ENCODE results near the gene MAGEA1.
A peak's percentile ranks its signal among the peaks of the same experiment; 100 is the strongest.
"Not testable (repeated sequence)": the region's sequence is repeated elsewhere in the genome, so short reads cannot be mapped to it uniquely, and the experiment has no call there.

The MAGEA1 gene, protein sequence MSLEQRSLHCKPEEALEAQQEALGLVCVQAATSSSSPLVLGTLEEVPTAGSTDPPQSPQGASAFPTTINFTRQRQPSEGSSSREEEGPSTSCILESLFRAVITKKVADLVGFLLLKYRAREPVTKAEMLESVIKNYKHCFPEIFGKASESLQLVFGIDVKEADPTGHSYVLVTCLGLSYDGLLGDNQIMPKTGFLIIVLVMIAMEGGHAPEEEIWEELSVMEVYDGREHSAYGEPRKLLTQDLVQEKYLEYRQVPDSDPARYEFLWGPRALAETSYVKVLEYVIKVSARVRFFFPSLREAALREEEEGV

DNA sequence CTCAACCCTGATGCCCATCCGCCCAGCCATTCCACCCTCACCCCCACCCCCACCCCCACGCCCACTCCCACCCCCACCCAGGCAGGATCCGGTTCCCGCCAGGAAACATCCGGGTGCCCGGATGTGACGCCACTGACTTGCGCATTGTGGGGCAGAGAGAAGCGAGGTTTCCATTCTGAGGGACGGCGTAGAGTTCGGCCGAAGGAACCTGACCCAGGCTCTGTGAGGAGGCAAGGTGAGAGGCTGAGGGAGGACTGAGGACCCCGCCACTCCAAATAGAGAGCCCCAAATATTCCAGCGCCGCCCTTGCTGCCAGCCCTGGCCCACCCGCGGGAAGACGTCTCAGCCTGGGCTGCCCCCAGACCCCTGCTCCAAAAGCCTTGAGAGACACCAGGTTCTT is at the start of gene MAGEA1:
TSS of gene MAGEA1 (plus strand) at position 154 of the 400 bp plus-strand sequence. CDS start 3,106 bp downstream, outside the sequence.
- DNase-seq (ENCODE audit: low read depth): no peak
- no peak within 1 kb of the TSS for H3K4me3 ChIP-seq (ENCODE audit: low read depth, low read length)

DNA sequence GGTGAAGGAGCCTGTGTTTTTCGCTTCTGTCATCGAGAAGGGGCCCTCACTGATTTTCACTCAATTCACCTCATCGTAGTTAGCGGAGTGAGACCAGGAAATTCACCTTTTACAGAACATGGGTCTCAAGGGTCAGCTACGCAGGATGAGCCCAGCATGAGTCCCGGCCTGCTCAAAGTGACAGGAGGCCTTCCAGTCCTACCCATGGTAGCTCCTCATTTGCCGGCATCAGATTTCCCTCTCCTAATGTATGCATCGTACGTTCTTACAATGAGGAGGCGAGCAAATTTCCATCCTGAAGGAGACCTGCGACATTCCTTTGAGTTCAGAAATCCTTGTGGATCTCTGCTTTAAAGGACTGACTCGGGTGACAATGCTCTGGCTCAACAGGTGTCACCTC is 46.2 kb upstream of the MAGEA1 start:
- H3K4me3 ChIP-seq (ENCODE audit: low read depth, low read length); DNase-seq (ENCODE audit: low read depth): not testable (repeated sequence)

DNA sequence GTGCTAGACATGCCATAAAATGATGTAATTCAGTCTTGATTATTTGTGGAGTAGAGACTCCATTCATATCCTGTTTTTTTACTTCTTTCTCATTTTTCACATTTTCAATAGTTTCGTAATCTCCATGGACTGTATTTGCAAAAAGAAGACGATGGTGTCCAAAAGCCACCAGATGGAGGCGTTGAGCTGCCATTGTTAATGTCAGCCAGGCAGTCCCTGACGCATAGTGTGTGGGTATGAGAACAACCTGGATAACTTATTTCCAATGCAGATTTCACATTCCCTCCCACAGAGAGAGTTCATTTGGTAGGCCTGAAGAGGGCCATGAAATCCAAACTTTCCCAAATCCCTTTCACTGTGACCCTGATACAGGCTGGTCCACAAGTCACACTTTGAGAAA is 40.0 kb upstream of the MAGEA1 start:
- DNase-seq (ENCODE audit: low read depth): not testable (repeated sequence)

DNA sequence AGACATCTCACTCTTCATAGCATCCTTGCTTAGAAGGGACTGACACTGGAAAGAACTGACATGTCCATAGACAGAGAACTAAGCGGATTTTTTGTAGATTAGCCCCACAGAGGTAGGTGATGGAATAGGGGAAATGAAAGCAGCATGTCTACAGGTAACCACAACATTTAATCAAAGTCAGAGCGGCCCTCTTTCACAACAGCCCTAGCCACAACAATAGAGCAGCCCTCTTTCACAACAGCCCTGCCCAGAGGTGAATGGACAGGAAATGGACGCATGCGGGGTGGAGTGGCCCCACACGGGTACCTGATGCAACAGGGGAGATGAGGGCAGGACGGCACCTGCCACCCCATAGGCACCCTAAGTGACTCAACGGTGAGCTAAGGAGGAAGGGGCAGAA is 32.8 kb upstream of the MAGEA1 start:
- not testable (repeated sequence) for DNase-seq (ENCODE audit: low read depth); H3K4me3 ChIP-seq (ENCODE audit: low read depth, low read length)

More for the DNA sequence above, 40.0 kb upstream of the MAGEA1 start:
- H3K4me3 ChIP-seq (ENCODE audit: low read depth, low read length): not testable (repeated sequence)

DNA sequence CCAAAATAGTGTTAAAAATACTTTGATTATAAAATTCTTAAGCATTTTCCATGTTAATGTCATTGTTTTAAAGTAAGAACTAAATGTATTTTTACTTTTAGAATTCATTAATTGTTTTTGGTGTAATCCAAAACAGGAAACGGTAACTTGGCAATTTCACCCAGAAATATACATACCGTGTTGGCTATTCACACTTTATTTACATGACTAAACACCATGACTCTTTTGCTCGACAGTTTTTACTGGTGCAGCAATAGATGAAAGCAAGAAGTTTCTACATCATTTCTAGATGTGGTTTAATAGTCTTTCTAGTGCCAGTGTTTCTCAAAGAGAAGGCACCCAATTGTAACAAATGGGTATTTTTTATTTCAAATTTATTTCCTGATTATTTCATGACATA is 25.6 kb upstream of the MAGEA1 start:
- H3K4me3 ChIP-seq (ENCODE audit: low read depth, low read length): no peak overlapping the region
- no peak for DNase-seq (ENCODE audit: low read depth)

DNA sequence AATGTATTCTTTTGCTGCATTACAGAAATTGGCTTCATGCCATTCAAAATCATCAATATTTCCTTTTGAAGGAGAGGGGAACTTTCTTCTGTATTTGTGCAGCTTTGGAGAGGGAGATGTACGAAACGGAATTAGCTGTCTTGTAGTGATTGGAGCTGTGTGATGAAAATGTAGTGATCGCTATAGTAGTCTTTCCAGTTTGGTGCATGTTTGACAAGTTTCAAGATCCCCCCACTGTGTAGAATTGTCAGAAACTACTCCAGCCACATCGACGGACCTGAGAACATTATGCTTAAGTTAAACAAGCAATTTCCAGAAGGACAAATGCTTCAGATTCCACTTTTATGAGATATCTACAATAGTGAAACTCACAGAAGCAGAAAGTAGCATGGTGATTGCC is 21.6 kb upstream of the MAGEA1 start:
- DNase-seq (ENCODE audit: low read depth): no peak

DNA sequence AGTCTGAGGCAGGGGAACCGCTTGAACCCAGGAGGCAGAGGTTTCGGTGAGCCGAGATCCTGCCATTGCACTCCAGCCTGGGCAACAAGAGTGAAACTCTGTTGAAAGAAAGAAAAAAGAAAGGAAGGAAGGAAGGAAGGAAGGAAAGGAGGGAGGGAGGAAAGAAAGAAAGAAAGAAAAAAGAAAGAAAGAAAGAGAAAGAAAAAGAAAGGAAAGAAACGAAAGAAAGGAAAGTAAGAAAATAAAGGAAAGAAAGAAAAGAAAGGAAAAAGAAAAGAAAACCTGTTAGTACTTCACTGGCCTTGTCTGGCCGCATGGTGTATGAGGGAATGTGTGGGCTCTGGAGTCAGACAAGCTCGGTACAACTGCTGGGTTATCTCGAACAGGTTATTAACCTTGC is 20.8 kb upstream of the MAGEA1 start:
- DNase-seq (ENCODE audit: low read depth): no peak

More for the DNA sequence above, 21.6 kb upstream of the MAGEA1 start:
- no peak overlapping the region for H3K4me3 ChIP-seq (ENCODE audit: low read depth, low read length)

DNA sequence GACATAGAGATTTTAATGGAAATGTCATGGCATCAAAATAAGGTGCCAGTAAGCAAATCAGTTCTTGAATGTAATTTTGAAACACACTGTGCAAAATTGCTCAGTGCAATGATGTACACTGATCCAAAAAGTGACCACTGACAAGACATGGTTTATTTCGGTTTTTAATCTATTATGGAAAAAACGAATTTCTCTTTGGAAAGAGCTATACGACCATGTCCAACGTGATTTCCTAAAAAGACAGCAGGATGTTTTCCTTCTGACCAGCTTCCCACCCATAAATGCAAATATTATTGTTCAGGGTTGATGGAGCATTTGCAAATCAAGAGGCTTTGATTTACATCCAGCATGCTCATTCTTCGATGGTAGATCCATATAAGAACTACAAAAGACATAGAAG is 17.1 kb upstream of the MAGEA1 start:
- DNase-seq (ENCODE audit: low read depth): no peak
- H3K4me3 ChIP-seq (ENCODE audit: low read depth, low read length): no peak overlapping the region

More for the DNA sequence above, 20.8 kb upstream of the MAGEA1 start:
- no peak overlapping the region for H3K4me3 ChIP-seq (ENCODE audit: low read depth, low read length)

DNA sequence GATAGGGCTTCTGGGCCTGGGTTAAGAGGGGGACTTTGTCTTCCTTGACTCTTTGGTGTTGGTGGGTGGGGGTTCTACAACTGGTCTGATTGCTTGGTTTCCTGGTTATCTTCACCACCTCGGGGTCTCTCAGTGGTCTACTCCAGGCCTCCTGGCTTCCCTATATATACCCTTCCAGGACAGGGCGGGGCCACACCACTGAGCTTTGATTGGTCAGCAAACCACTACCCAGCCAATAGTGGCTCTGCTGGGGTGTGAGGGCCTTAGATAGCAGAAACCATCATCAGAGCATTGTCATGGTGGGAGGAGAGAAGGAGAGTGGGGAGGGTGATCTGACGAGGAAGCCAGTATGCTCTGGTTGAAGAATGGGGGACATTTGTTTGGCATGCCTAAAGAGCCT is 14.4 kb upstream of the MAGEA1 start:
- DNase-seq (ENCODE audit: low read depth): no peak
- H3K4me3 ChIP-seq (ENCODE audit: low read depth, low read length): no peak overlapping the region

DNA sequence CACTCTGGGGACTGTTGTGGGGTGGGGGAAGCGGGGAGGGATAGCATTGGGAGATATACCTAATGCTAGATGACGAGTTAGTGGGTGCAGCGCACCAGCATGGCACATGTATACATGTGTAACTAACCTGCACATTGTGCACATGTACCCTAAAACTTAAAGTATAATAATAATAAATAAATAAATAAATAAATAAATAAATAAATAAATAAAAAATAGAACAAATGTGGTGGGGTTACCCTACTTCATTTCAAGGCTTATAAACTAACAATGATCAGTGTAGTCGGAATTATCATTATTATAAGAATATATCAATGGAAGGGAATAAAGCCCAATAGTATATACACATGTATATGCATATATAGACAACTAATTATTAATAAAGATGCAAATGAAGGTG is 10.7 kb upstream of the MAGEA1 start:
- not testable (repeated sequence) for H3K4me3 ChIP-seq (ENCODE audit: low read depth, low read length); DNase-seq (ENCODE audit: low read depth)

DNA sequence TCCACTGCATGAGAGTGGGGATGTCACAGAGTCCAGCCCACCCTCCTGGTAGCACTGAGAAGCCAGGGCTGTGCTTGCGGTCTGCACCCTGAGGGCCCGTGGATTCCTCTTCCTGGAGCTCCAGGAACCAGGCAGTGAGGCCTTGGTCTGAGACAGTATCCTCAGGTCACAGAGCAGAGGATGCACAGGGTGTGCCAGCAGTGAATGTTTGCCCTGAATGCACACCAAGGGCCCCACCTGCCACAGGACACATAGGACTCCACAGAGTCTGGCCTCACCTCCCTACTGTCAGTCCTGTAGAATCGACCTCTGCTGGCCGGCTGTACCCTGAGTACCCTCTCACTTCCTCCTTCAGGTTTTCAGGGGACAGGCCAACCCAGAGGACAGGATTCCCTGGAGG is 2.7 kb downstream of the MAGEA1 start:
- H3K4me3 ChIP-seq (ENCODE audit: low read depth, low read length): no peak overlapping the region
- DNase-seq (ENCODE audit: low read depth): no peak

DNA sequence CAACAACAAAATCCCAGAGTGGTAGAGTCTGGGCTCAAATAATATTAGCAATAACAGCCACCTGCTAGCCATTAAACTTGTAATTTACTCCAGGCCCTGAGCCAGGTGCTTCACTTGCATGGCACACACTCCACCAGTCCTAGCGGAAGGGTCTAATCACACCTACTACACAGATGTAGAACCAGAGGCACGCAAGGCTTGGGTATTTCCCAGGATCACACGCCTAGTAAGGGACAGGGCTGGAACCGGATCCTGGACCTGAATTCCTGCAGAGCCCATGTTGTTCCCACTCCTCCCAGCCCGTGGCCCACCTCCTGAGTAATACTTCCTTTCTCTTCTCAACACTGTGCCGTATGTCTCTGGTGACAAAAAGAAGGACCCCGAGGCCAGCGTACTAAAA is 5.7 kb downstream of the MAGEA1 start:
- no peak overlapping the region for H3K4me3 ChIP-seq (ENCODE audit: low read depth, low read length)
- DNase-seq (ENCODE audit: low read depth): no peak

DNA sequence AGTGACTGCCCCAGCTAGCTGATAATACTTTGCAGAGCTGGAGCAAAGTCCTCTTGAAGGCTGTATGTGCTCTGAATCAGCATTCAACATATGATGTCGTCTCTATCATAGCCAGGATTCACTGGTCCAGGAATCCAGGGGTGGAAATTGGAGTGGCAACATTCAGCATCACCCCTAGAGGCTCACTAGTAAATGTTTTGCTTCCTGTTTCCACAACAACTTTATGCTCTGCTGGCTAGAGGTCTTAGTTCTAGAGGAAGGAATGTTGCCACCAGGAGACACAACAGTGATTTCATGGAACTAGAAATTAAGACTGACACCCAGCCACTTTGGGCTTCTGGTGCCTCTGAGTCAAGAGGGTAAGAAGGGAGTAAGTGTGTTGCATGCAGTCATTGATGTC is 11.3 kb downstream of the MAGEA1 start:
- DNase-seq (ENCODE audit: low read depth): no peak
- no peak overlapping the region for H3K4me3 ChIP-seq (ENCODE audit: low read depth, low read length)

DNA sequence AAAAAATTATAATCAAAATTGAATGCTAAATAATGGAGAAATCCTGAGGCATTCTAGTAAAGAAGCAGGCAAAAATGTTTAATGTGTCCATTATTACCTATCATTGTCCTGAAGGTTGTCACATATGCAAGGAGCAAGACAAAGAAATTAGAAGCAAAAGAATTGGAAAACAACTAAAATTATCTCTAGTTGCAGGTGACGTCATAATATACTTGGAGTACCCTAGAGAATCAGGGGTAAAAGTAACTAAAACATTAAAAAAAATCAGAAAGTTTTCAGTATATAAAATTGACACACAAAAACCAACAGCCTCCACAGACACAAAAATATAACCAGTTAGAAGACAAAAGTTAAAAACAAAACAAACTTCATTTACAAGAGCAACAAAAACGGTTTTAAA is 21.4 kb downstream of the MAGEA1 start:
- no peak for DNase-seq (ENCODE audit: low read depth)
- no peak overlapping the region for H3K4me3 ChIP-seq (ENCODE audit: low read depth, low read length)

DNA sequence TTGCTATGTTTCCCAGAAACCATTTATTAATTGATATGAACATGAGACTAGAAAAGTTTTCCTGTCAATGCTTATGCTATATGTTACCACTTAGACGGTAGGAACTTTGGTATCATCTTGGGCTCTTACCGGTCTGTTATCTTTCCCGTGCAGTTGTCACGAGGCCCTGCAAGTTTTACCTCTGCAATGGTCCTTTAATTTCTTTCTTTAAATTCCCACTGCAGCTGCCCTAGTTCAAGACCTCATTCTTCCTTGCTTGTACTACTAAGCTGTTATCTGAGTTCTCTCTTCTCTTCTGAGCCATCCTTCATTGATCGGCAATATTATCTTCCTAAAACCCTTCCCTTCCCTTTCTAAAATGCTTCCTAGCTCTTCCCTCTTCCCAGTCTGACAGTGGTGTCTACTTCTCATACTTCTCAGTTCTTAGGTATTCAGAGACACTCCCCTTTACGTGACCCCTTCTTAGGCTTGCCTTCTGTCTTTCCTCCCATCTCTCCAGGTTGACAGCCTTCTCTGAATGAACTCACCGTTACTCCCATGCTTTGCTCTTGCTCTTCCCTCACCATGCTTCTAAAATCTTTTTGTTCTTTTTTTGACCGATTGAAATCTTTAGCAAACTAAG is 27.5 kb downstream of the MAGEA1 start:
- no peak overlapping the region for H3K4me3 ChIP-seq (ENCODE audit: low read depth, low read length)
- no peak for DNase-seq (ENCODE audit: low read depth)

DNA sequence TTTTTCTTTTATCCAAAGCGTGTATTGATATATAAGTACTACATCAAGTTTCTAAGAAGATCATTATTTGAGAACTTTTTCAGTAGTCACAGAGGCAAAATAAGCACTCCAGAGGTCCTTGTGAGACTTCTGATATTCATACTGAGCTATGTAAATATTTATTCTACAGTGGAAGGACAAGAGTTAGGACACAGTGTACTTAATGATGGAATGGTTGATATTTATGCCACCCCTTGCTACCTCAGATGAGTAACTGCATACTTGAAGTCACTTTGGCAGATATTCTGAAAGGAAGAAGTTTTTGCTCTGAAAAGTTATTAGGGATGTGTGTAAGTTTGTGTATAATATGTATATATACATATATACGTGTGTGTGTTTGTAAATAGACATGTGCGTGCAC is 30.3 kb downstream of the MAGEA1 start:
- no peak for DNase-seq (ENCODE audit: low read depth)
- no peak overlapping the region for H3K4me3 ChIP-seq (ENCODE audit: low read depth, low read length)

DNA sequence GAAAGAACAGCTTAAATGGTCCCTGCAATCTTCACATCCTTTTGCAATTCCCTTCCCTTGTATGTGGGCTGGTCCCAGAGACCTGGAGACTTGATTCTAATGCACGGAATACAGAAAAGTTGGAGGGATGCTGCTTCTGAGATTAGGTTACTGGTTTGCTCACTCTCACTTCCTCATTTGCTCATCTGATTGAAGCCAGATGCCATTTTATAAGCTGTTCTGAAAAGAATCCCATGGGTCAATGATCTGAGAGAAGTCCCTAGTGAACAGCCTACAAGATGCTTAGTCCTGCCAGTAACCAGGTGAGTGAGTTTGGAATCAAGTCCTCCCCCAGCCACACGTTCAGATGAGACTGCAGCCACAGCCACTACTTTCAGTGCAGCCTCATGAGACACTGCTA is 35.9 kb downstream of the MAGEA1 start:
- DNase-seq (ENCODE audit: low read depth): no peak
- no peak overlapping the region for H3K4me3 ChIP-seq (ENCODE audit: low read depth, low read length)

DNA sequence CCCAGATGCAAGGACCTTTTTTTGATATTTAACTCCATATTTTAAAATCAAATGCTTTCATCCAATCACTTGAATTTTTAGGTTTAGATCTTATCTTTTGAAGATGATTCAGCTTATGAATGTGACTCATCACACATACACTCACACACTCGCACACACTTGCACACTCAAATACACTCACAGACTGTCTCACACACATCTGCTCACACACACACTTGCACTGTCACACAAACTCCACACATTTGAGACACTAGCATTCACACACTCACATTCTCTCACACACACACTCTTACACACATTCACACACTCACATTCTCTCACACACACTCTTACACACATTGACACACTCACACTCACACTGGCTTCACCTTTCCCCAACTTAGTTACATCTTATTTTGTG is 37.8 kb downstream of the MAGEA1 start:
- DNase-seq (ENCODE audit: low read depth): no peak
- no peak overlapping the region for H3K4me3 ChIP-seq (ENCODE audit: low read depth, low read length)

DNA sequence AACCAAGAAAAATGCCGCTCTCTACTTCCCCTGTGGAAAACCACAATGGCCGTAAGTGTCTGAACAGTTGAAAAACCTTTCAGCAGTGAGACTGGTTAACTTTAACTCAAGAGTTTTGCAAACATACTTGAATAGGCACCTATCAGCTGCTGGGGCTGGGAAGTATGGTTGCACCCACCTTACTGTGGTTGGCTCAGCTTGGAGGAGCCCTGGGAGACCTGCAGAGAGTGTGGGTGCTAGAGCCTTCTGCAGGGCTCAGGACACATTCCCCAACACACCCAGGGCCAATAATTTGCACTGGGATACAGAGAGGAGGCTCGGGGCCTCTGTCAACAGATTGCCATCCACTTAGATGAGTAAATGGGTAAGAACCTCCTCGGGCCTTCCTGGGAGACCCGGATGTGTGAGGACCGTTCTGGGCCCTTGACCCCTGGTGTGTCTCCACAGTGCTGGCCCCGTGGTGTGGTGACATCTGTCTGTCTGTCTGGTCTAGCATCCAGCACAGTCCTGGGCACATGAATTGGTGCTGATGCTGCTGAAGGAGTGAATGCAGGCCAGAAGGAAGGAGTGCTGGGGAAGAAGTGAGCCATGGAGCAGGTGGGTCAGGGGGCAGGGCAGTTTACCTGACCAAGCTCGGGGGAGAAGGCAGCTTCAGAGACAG is 46.5 kb downstream of the MAGEA1 start:
- no peak overlapping the region for H3K4me3 ChIP-seq (ENCODE audit: low read depth, low read length)
- no peak for DNase-seq (ENCODE audit: low read depth)

DNA sequence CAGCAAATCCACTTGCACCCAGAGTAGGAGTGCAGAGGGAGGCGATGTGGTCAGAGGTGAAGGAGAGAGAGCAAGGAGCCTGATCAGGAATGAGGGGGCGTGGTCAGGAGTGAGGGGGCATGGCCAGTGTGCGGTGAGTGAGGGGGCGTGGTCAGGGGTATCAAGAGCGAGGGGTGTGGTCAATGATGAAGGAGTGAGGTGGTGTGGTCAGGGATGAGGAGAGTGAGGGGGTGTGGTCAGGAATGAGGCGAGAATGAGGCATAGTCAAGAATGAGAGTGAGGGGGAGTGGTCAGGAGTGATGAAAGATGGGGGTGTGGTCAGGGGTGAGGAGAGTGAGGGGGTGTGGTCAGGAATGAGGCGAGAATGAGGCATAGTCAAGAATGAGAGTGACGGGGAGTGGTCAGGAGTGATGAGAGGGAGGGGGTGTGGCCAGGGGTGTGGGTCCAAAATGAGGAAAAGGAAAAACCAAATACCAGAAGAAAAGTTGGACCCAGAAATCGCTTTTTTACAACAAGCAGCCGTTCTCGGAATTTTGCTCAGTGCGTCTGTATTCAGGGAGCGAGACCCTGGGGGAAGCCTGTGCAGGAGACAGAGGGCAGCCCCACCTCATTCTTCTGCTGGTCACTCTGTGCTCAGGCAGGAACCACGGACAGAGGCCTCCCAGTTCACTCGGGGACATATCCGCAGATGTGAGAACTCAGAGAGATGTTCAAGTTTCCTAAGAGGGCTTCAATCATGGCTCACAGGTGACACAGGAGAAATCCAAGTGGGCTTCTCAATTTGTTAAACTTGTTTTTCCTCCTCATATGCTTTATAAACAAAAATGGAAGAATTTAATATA is 47.5 kb downstream of the MAGEA1 start:
- H3K4me3 ChIP-seq (ENCODE audit: low read depth, low read length): no peak overlapping the region
- DNase-seq (ENCODE audit: low read depth): peak; percentile 43
